Trophoblast cell (in vitro differentiated cells and primary cell): ENCODE results near the gene KRTAP4-1.
A peak's percentile ranks its signal among the peaks of the same experiment; 100 is the strongest.

Experiments used
- DNase-seq, 2 donors: peaks; one replicate each; pipeline ENCODE4 v3.0.0-alpha.2; 2016
- H2AFZ ChIP-seq: 2 replicates; pipeline ENCODE4 v1.6.1; 2013; ENCODE audit warnings: low read length, moderate library complexity, mild to moderate bottlenecking; ENCODE audit not compliant: insufficient read depth, poor library complexity
- H2AK5ac ChIP-seq: 2 replicates; pipeline ENCODE4 v1.6.1; 2013; ENCODE audit warnings: mild to moderate bottlenecking, low read length
- H2BK120ac ChIP-seq: 2 replicates; pipeline ENCODE4 v1.6.1; 2013; ENCODE audit warnings: low read length, mild to moderate bottlenecking, moderate library complexity; ENCODE audit not compliant: insufficient read depth, poor library complexity
- H2BK12ac ChIP-seq: 2 replicates; pipeline ENCODE4 v1.6.1; 2013; ENCODE audit warnings: mild to moderate bottlenecking, low read length, moderate library complexity
- H2BK5ac ChIP-seq: 2 replicates; pipeline ENCODE4 v1.6.1; 2013; ENCODE audit warnings: low read length, low read depth, moderate library complexity, mild to moderate bottlenecking; ENCODE audit not compliant: poor library complexity
- H3K14ac ChIP-seq: 2 replicates; pipeline ENCODE4 v1.6.1; 2013; ENCODE audit warnings: mild to moderate bottlenecking, low read length
- H3K18ac ChIP-seq: 2 replicates; pipeline ENCODE4 v1.6.1; 2013; ENCODE audit warnings: mild to moderate bottlenecking, low read length
- H3K23ac ChIP-seq: 2 replicates; pipeline ENCODE4 v1.6.1; 2013; ENCODE audit warnings: low read length
- H3K27ac ChIP-seq: 2 replicates; pipeline ENCODE4 v1.5.1; 2013; ENCODE audit warnings: low read depth, mild to moderate bottlenecking, inconsistent platforms, low read length, moderate library complexity
- H3K27me3 ChIP-seq: 2 replicates; pipeline ENCODE4 v1.6.1; 2013; ENCODE audit warnings: inconsistent platforms, mild to moderate bottlenecking, low read length, moderate library complexity; ENCODE audit not compliant: insufficient read depth
- H3K36me3 ChIP-seq, 2 experiments: 1 replicate in 1 of 2; 2 replicates in 1 of 2; pipeline ENCODE4 v1.6.1; 2013; ENCODE audit warnings: low read length in 2 of 2, mild to moderate bottlenecking in 2 of 2, moderate library complexity in 1 of 2; ENCODE audit not compliant: insufficient read depth in 2 of 2, control insufficient read depth in 1 of 2
- H3K4ac ChIP-seq: 2 replicates; pipeline ENCODE4 v1.6.1; 2013; ENCODE audit warnings: low read depth, mild to moderate bottlenecking, low read length, moderate library complexity
- H3K4me1 ChIP-seq, 2 experiments: 1 replicate in 1 of 2; 2 replicates in 1 of 2; pipeline ENCODE4 v1.6.1; 2013; ENCODE audit warnings: low read length in 2 of 2, mild to moderate bottlenecking in 2 of 2, moderate library complexity in 1 of 2; ENCODE audit not compliant: insufficient read depth in 2 of 2, control insufficient read depth in 1 of 2
- H3K4me2 ChIP-seq: 2 replicates; pipeline ENCODE4 v1.6.1; 2013; ENCODE audit warnings: inconsistent platforms, mild to moderate bottlenecking, low read length, moderate library complexity
- H3K4me3 ChIP-seq: 2 replicates; pipeline ENCODE4 v1.5.1; 2013; ENCODE audit warnings: mild to moderate bottlenecking, low read depth, low read length, inconsistent platforms
- H3K79me1 ChIP-seq: one replicate; pipeline ENCODE4 v1.6.1; 2013; ENCODE audit warnings: low read length
- H3K79me2 ChIP-seq: 2 replicates; pipeline ENCODE4 v1.6.1; 2013; ENCODE audit warnings: low read length, mild to moderate bottlenecking; ENCODE audit not compliant: control insufficient read depth, insufficient read depth, poor library complexity
- H3K9ac ChIP-seq: 2 replicates; pipeline ENCODE4 v1.6.1; 2013; ENCODE audit warnings: mild to moderate bottlenecking, low read length
- H3K9me3 ChIP-seq: 2 replicates; pipeline ENCODE4 v1.6.1; 2013; ENCODE audit warnings: low read depth, mild to moderate bottlenecking, control low read depth, inconsistent platforms, low read length; ENCODE audit not compliant: insufficient read depth
- H4K12ac ChIP-seq: 2 replicates; pipeline ENCODE4 v1.6.1; 2013; ENCODE audit warnings: low read depth, mild to moderate bottlenecking, low read length, moderate library complexity
- H4K8ac ChIP-seq: 2 replicates; pipeline ENCODE4 v1.6.1; 2013; ENCODE audit warnings: low read depth, mild to moderate bottlenecking, low read length, moderate library complexity
- H4K91ac ChIP-seq: one replicate; pipeline ENCODE4 v1.6.1; 2013; ENCODE audit warnings: low read depth, mild to moderate bottlenecking, low read length, moderate library complexity
- WGBS: extraction: QIAGEN DNeasy Blood & Tissue Kit; methylation state at CpG from one replicate; pipeline ENCODE4 v1.1.7; 2013; ENCODE audit warnings: missing lambda C conversion rate; ENCODE audit not compliant: insufficient read length, insufficient coverage; ENCODE audit errors: extremely low coverage; 5-methylcytosine and 5-hydroxymethylcytosine counted together

The KRTAP4-1 gene

GRCh38 chr17:41145261-41145660 is 39.5 kb downstream of the KRTAP4-1 start:
- Histone ChIP-seq H4K8ac (no peak overlapping the region), H3K9ac (no peak overlapping the region), H3K18ac (no peak overlapping the region), H2BK5ac (no peak overlapping the region), H3K27ac (no peak overlapping the region), H4K91ac (no peak overlapping the region), H3K79me2 (no peaks in the 10 kb centered on the region), H3K4ac (no peak overlapping the region), H4K12ac (no peak overlapping the region), H3K14ac (no peak overlapping the region), H2AFZ (no peak overlapping the region), H3K27me3 (no peaks in the 10 kb centered on the region), H2BK12ac (no peak overlapping the region), H3K23ac (no peak overlapping the region), H2BK120ac (no peak overlapping the region), H3K36me3 (no peaks in the 10 kb centered on the region), H3K9me3 (peaks cover under 1% of the 10 kb centered on the region), H3K79me1 (no peaks in the 10 kb centered on the region), H3K4me1 (no peaks in the 10 kb centered on the region), H3K4me3 (no peak overlapping the region), H3K4me2 (no peak overlapping the region), H2AK5ac (no peak overlapping the region)
- no peak for DNase-seq
- no CpG with 5 or more reads among the region's 2 CpGs for WGBS

- WGBS, result no CpG with 5 or more reads among the region's 1 CpG
- H4K12ac ChIP-seq, result no peak overlapping the region
- no peak overlapping the region for H2BK5ac ChIP-seq
- no peak for DNase-seq
- H2AFZ ChIP-seq, result no peak overlapping the region
- H3K9me3 ChIP-seq, result peaks cover 5% of the 10 kb centered on the region
- no peak overlapping the region for H2BK12ac ChIP-seq
- H3K27ac ChIP-seq, result no peak overlapping the region
- no peaks in the 10 kb centered on the region for H3K79me2 ChIP-seq
- no peak overlapping the region for H4K8ac ChIP-seq
- no peaks in the 10 kb centered on the region for H3K4me1 ChIP-seq
- no peak overlapping the region for H3K18ac ChIP-seq
- H3K4ac ChIP-seq, result no peak overlapping the region
- H4K91ac ChIP-seq, result no peak overlapping the region
- no peak overlapping the region for H3K9ac ChIP-seq
- no peak overlapping the region for H2AK5ac ChIP-seq
- H3K4me3 ChIP-seq, result no peak overlapping the region
- H3K4me2 ChIP-seq, result no peak overlapping the region
- H2BK120ac ChIP-seq, result no peak overlapping the region
- no peak overlapping the region for H3K23ac ChIP-seq
- H3K79me1 ChIP-seq, result no peaks in the 10 kb centered on the region
- H3K27me3 ChIP-seq, result no peaks in the 10 kb centered on the region
- no peaks in the 10 kb centered on the region for H3K36me3 ChIP-seq
- H3K14ac ChIP-seq, result no peak overlapping the region
Observed at GRCh38 chr17:41144846-41145245, 39.9 kb downstream of the KRTAP4-1 start.

- H3K79me1 ChIP-seq, result no peaks in the 10 kb centered on the region
- no peak overlapping the region for H3K27ac ChIP-seq
- no peak overlapping the region for H3K9ac ChIP-seq
- no peak overlapping the region for H2BK5ac ChIP-seq
- no peak overlapping the region for H4K12ac ChIP-seq
- no peak overlapping the region for H3K4me2 ChIP-seq
- no peak overlapping the region for H2BK12ac ChIP-seq
- no peak overlapping the region for H3K4ac ChIP-seq
- H3K36me3 ChIP-seq, result no peaks in the 10 kb centered on the region
- H2AFZ ChIP-seq, result no peak overlapping the region
- H3K4me3 ChIP-seq, result no peak overlapping the region
- no peak overlapping the region for H4K91ac ChIP-seq
- peak in 1 of 2 donors; percentile 34 for DNase-seq
- H2AK5ac ChIP-seq, result no peak overlapping the region
- H3K14ac ChIP-seq, result no peak overlapping the region
- no peaks in the 10 kb centered on the region for H3K4me1 ChIP-seq
- H4K8ac ChIP-seq, result no peak overlapping the region
- peaks cover 7% of the 10 kb centered on the region for H3K9me3 ChIP-seq
- no peak overlapping the region for H2BK120ac ChIP-seq
- no peaks in the 10 kb centered on the region for H3K79me2 ChIP-seq
- no peaks in the 10 kb centered on the region for H3K27me3 ChIP-seq
- H3K23ac ChIP-seq, result no peak overlapping the region
- no peak overlapping the region for H3K18ac ChIP-seq
Observed at GRCh38 chr17:41141361-41141760, 43.4 kb downstream of the KRTAP4-1 start.

GRCh38 chr17:41140360-41141131 is 44.2 kb downstream of the KRTAP4-1 start, which contains the start of gene KRTAP4-6:
Gene KRTAP4-6, minus strand, starts transcription at chr17:41140544. Its CDS starts 57 bp downstream, at chr17:41140487.
- H4K91ac ChIP-seq, result no peak within 1 kb of the TSS
- no peak within 1 kb of the TSS for H2AFZ ChIP-seq
- no peak within 1 kb of the TSS for H3K4ac ChIP-seq
- peak; percentile 73 to 90 for DNase-seq
- H3K79me2 ChIP-seq, result no peaks in the 10 kb centered on the region
- H3K4me3 ChIP-seq, result peak within 1 kb of the TSS; percentile 53
- H3K27ac ChIP-seq, result no peak within 1 kb of the TSS
- H3K36me3 ChIP-seq, result no peaks in the 10 kb centered on the region
- no peak within 1 kb of the TSS for H3K9ac ChIP-seq
- H3K9me3 ChIP-seq, result peaks cover 7% of the 10 kb centered on the region
- no peak within 1 kb of the TSS for H2BK120ac ChIP-seq
- H3K4me1 ChIP-seq, result no peaks in the 10 kb centered on the region
- no peak within 1 kb of the TSS for H2AK5ac ChIP-seq
- no CpG with 5 or more reads among the region's 6 CpGs for whole genome bisulfite sequencing
- no peaks in the 10 kb centered on the region for H3K79me1 ChIP-seq
- H2BK5ac ChIP-seq, result no peak within 1 kb of the TSS
- H3K4me2 ChIP-seq, result no peak within 1 kb of the TSS
- H3K23ac ChIP-seq, result no peak within 1 kb of the TSS
- no peak within 1 kb of the TSS for H4K12ac ChIP-seq
- no peak within 1 kb of the TSS for H3K18ac ChIP-seq
- H2BK12ac ChIP-seq, result no peak within 1 kb of the TSS
- H4K8ac ChIP-seq, result no peak within 1 kb of the TSS
- no peaks in the 10 kb centered on the region for H3K27me3 ChIP-seq
- H3K14ac ChIP-seq, result no peak within 1 kb of the TSS
